Measurements from ENCODE around the gene ARHGAP24.
A peak's percentile ranks its signal among the peaks of the same experiment; 100 is the strongest.

The ARHGAP24 gene

GRCh38 chr4:85672959-85673358, 198.0 kb downstream of the ARHGAP24 start:
- no peak for TF ChIP-seq CTCF (IDR thresholded peaks at IDR 0.05; ENCODE audit: low read depth, low read length, missing control alignments)
- DNase-seq (ENCODE audit: extremely low read depth, low read depth), result no peak
- H3K4me3 ChIP-seq (replicated peaks; ENCODE audit: low read depth, low read length), result no peak overlapping the region

GRCh38 chr4:85673540-85673939, 198.6 kb downstream of the ARHGAP24 start:
- DNase-seq (ENCODE audit: extremely low read depth, low read depth), result no peak
- no peak for TF ChIP-seq CTCF (IDR thresholded peaks at IDR 0.05; ENCODE audit: low read depth, low read length, missing control alignments)
- no peak overlapping the region for H3K4me3 ChIP-seq (replicated peaks; ENCODE audit: low read depth, low read length)

- H3K4me3 ChIP-seq (replicated peaks; ENCODE audit: low read depth, low read length), result no peak overlapping the region
- DNase-seq (ENCODE audit: extremely low read depth, low read depth), result no peak
- TF ChIP-seq CTCF (IDR thresholded peaks at IDR 0.05; ENCODE audit: low read depth, low read length, missing control alignments), result no peak
These were observed 200.4 kb downstream of the ARHGAP24 start for GRCh38 chr4:85675076-85676049.

- no peak for DNase-seq (ENCODE audit: extremely low read depth, low read depth)
- no peak for TF ChIP-seq CTCF (IDR thresholded peaks at IDR 0.05; ENCODE audit: low read depth, low read length, missing control alignments)
- H3K4me3 ChIP-seq (replicated peaks; ENCODE audit: low read depth, low read length), result no peak overlapping the region
These were observed 201.1 kb downstream of the ARHGAP24 start for GRCh38 chr4:85676050-85676425.

GRCh38 chr4:85676850-85677590, 202.1 kb downstream of the ARHGAP24 start:
- no peak for TF ChIP-seq CTCF (IDR thresholded peaks at IDR 0.05; ENCODE audit: low read depth, low read length, missing control alignments)
- no peak for DNase-seq (ENCODE audit: extremely low read depth, low read depth)

GRCh38 chr4:85681221-85681657, 206.3 kb downstream of the ARHGAP24 start:
- peak; percentile 86 for DNase-seq (ENCODE audit: extremely low read depth, low read depth)
- no peak overlapping the region for H3K4me3 ChIP-seq (replicated peaks; ENCODE audit: low read depth, low read length)
- no peak for TF ChIP-seq CTCF (IDR thresholded peaks at IDR 0.05; ENCODE audit: low read depth, low read length, missing control alignments)

More at GRCh38 chr4:85676850-85677590, 202.1 kb downstream of the ARHGAP24 start:
- H3K4me3 ChIP-seq (replicated peaks; ENCODE audit: low read depth, low read length), result no peak overlapping the region

Data from HFF-Myc (cell line).